ENCODE results near the gene AXL. TPM values are rescaled to one million over a fixed set of nuclear protein-coding genes. Genes with fewer than 3 reads are reported as not detected.

Gene AXL
- total RNA-seq, 4 donors from 2014 or later = 65.8 to 141 (median 78.7) TPM

- ATAC-seq (ENCODE audit: low FRiP score) (peak; percentile 76), DNase-seq (ENCODE audit: low spot score) (no peak)
- TF ChIP-seq, protein P1, sequence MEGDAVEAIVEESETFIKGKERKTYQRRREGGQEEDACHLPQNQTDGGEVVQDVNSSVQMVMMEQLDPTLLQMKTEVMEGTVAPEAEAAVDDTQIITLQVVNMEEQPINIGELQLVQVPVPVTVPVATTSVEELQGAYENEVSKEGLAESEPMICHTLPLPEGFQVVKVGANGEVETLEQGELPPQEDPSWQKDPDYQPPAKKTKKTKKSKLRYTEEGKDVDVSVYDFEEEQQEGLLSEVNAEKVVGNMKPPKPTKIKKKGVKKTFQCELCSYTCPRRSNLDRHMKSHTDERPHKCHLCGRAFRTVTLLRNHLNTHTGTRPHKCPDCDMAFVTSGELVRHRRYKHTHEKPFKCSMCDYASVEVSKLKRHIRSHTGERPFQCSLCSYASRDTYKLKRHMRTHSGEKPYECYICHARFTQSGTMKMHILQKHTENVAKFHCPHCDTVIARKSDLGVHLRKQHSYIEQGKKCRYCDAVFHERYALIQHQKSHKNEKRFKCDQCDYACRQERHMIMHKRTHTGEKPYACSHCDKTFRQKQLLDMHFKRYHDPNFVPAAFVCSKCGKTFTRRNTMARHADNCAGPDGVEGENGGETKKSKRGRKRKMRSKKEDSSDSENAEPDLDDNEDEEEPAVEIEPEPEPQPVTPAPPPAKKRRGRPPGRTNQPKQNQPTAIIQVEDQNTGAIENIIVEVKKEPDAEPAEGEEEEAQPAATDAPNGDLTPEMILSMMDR (IDR thresholded peaks at IDR 0.05) = no peak
These were observed 91.2 kb downstream of the AXL start, which contains the start of gene CCDC97 for GRCh38 chr19:41310033-41310831. TSS of gene CCDC97 (plus strand) at chr19:41310172. CDS start at chr19:41310311, 139 bp downstream.

DNA sequence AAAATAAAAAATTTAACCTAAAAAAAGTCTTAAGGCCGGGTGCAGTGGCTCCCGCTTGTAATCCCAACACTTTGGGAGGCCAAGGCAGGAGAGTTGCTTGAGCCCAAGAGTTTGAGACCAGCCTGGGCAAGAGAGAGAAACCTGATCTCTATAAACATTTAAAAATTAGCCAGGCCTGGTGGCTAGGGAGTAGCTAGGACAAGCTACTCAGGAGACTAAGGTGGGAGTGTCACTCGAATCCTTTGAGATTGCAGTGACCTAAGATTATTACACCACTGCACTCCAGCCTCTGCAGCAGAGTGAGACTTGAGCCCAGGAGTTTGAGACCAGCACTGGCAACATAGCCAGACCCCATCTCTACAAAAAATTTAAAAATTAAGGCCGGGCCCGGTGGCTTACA, 92.0 kb downstream of the AXL start:
- TF ChIP-seq, protein P1 (IDR thresholded peaks at IDR 0.05) = no peak
- DNase-seq (ENCODE audit: low spot score) (no peak), ATAC-seq (ENCODE audit: low FRiP score) (no peak)

Small RNA genes within 50 kb of the gene (small RNA-seq; reads per million reads assigned to genes)
- not detected for gene RN7SL34P

Other genes with a start within 250 kb of the AXL start
- gene CYP2B6, start 227.9 kb upstream of the AXL start, total RNA-seq = not detected
- gene CYP2A13, start 130.8 kb upstream of the AXL start, total RNA-seq = not detected
- not detected for gene CYP2F1, start 104.8 kb upstream of the AXL start, total RNA-seq
- 1 to 10 TPM in 3 of 4 donors, under 1 TPM in 1; 0.32 to 6.5 (median 5.5) TPM for gene CYP2S1, start 26.0 kb upstream of the AXL start, total RNA-seq
- 100 to 1,000 TPM in 3 of 4 donors, 10 to 100 TPM in 1; 92.5 to 173 (median 117) TPM for gene HNRNPUL1, start 45.1 kb downstream of the AXL start, total RNA-seq
- gene CCDC97, start 90.9 kb downstream of the AXL start, total RNA-seq = 10 to 100 TPM; 11.8 to 16.6 (median 13.9) TPM
- 10 to 100 TPM; 17.6 to 43.0 (median 25.2) TPM for gene TGFB1, start 134.7 kb downstream of the AXL start, total RNA-seq
- gene B9D2, start 144.9 kb downstream of the AXL start, total RNA-seq = 1 to 10 TPM; 3.3 to 6.8 (median 5.1) TPM
- 10 to 100 TPM; 12.4 to 44.3 (median 14.2) TPM for gene TMEM91, start 157.3 kb downstream of the AXL start, total RNA-seq
- gene EXOSC5, start 178.1 kb downstream of the AXL start, total RNA-seq = 10 to 100 TPM; 13.2 to 17.3 (median 15.7) TPM
- gene BCKDHA, start 178.6 kb downstream of the AXL start, total RNA-seq = 10 to 100 TPM; 30.3 to 47.0 (median 39.1) TPM
- gene B3GNT8, start 208.2 kb downstream of the AXL start, total RNA-seq = 1 to 10 TPM; 1.0 to 7.2 (median 4.7) TPM
- gene DMAC2, start 220.7 kb downstream of the AXL start, total RNA-seq = 10 to 100 TPM; 29.2 to 36.7 (median 35.1) TPM
- gene ERICH4, start 223.9 kb downstream of the AXL start, total RNA-seq = not detected

All from omental fat pad (tissue), 4 donors.